Astrocyte (in vitro differentiated cells and primary cell): ENCODE data around the gene FAM3A. TPM values are rescaled to one million over a fixed set of nuclear protein-coding genes. Genes with fewer than 3 reads are reported as not detected.
A peak's percentile ranks its signal among the peaks of the same experiment; 100 is the strongest.

Source experiments
- DNase-seq: peaks from one replicate; pipeline ENCODE4 v3.0.0-alpha.2; 2010; ENCODE audit warnings: low read depth
- FAIRE-seq: peaks from 2 replicates; lab custom pipeline; 2011; peaks lifted over from hg19 to GRCh38; lab: Jason Lieb, UNC
- H2AFZ ChIP-seq: 2 replicates; pipeline ENCODE4 v1.6.0; 2012; ENCODE audit warnings: low read depth, low read length, inconsistent platforms
- H3K27ac ChIP-seq: 2 replicates; pipeline ENCODE4 v1.5.1; 2011; ENCODE audit warnings: low read depth, low read length, inconsistent platforms
- H3K27me3 ChIP-seq: 2 replicates; pipeline ENCODE4 v1.6.0; 2011; ENCODE audit warnings: low read length, inconsistent platforms; ENCODE audit not compliant: insufficient read depth
- H3K36me3 ChIP-seq: 2 replicates; pipeline ENCODE4 v1.5.1; 2011; ENCODE audit warnings: low read length, inconsistent platforms; ENCODE audit not compliant: insufficient read depth
- H3K4me1 ChIP-seq: 2 replicates; pipeline ENCODE4 v1.5.1; 2011; ENCODE audit warnings: low read length, inconsistent platforms; ENCODE audit not compliant: insufficient read depth
- H3K4me2 ChIP-seq: 2 replicates; pipeline ENCODE4 v1.6.0; 2012; ENCODE audit warnings: low read length, inconsistent platforms
- H3K4me3 ChIP-seq: 2 replicates; pipeline ENCODE4 v1.5.1; 2011; ENCODE audit warnings: low read depth, mild to moderate bottlenecking, low read length, inconsistent platforms; ENCODE audit not compliant: insufficient read depth
- H3K79me2 ChIP-seq: 2 replicates; pipeline ENCODE4 v1.6.0; 2012; ENCODE audit warnings: mild to moderate bottlenecking, low read length, inconsistent platforms; ENCODE audit not compliant: insufficient read depth
- H3K9ac ChIP-seq: 2 replicates; pipeline ENCODE4 v1.6.0; 2012; ENCODE audit warnings: mild to moderate bottlenecking, low read length, inconsistent platforms
- H3K9me3 ChIP-seq: 2 replicates; pipeline ENCODE4 v1.5.1; 2012; ENCODE audit warnings: low read depth, mild to moderate bottlenecking, low read length, inconsistent platforms; ENCODE audit not compliant: insufficient read depth
- H4K20me1 ChIP-seq: 2 replicates; pipeline ENCODE4 v1.6.0; 2012; ENCODE audit warnings: low read length, inconsistent platforms; ENCODE audit not compliant: insufficient read depth
- H3K27ac Mint-ChIP-seq: one replicate; pipeline ENCODE4 v1.8.0; 2021; ENCODE audit warnings: mild to moderate bottlenecking, mixed read lengths; ENCODE audit not compliant: unreplicated experiment
- H3K27me3 Mint-ChIP-seq: one replicate; pipeline ENCODE4 v1.8.0; 2021; ENCODE audit warnings: low read depth, mixed read lengths; ENCODE audit not compliant: unreplicated experiment
- H3K36me3 Mint-ChIP-seq: one replicate; pipeline ENCODE4 v1.8.0; 2021; ENCODE audit warnings: low read depth, mixed read lengths; ENCODE audit not compliant: unreplicated experiment
- H3K4me1 Mint-ChIP-seq: one replicate; pipeline ENCODE4 v1.8.0; 2021; ENCODE audit warnings: low read depth, mixed read lengths; ENCODE audit not compliant: unreplicated experiment
- H3K4me3 Mint-ChIP-seq: one replicate; pipeline ENCODE4 v1.8.0; 2021; ENCODE audit warnings: mild to moderate bottlenecking, moderate library complexity, mixed read lengths; ENCODE audit not compliant: unreplicated experiment
- H3K9me3 Mint-ChIP-seq: one replicate; pipeline ENCODE4 v1.8.0; 2021; ENCODE audit warnings: mild to moderate bottlenecking, mixed read lengths; ENCODE audit not compliant: unreplicated experiment
- EZH2 ChIP-seq: IDR thresholded peaks from 2 replicates; pipeline ENCODE4 v1.6.1; 2012; ENCODE audit warnings: mild to moderate bottlenecking, low read length, inconsistent platforms; ENCODE audit not compliant: insufficient read depth
- total RNA-seq: library from RNA; stranded (reverse); gene quantifications from 2 replicates; pipeline ENCODE4 v1.2.1, GENCODE V29; 2021
- TF ChIP-seq, protein P1 (sequence below): IDR thresholded peaks from 2 replicates; pipeline ENCODE4 v1.5.1; 2011; ENCODE audit warnings: low read depth, mild to moderate bottlenecking, inconsistent platforms, low read length, moderate library complexity; ENCODE audit not compliant: insufficient read depth

Gene FAM3A
- total RNA-seq, 1 donor from 2014 or later: 20.9 TPM

DNA sequence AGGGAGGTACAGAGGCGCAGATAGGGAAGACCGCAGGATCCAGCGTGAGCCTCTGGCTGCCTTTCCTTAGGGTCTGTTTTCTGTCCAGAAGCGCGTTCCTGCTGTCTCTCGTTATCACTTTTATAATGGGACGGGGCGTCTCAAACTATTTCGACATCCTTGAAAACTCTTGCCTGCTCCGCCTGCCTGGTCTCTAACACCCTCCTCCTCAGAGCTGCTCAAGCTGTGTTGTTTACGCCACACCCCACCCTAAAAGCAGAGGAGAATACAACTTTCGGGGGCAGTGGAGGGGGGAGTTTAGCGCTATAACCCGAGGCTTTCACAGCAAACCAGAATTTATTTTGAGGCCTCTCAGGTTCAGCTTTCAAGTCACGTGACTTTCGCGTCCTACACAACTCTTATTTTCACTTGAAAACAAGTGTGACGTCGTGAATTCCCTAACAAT, 646 bp upstream of the FAM3A start:
- Mint-ChIP-seq H3K27ac (peak overlapping the region; percentile 87), H3K4me3 (peak overlapping the region; percentile 74), H3K27me3 (no peaks in the 10 kb centered on the region), H3K36me3 (peaks cover 2% of the 10 kb centered on the region), H3K4me1 (peaks cover 5% of the 10 kb centered on the region), H3K9me3 (no peaks in the 10 kb centered on the region)
- peak overlapping the region; percentile 55 for H3K27ac ChIP-seq
- no peaks in the 10 kb centered on the region for H4K20me1 ChIP-seq
- H3K4me3 ChIP-seq: peak overlapping the region; percentile 64
- peaks cover 10% of the 10 kb centered on the region for H3K4me1 ChIP-seq
- no peaks in the 10 kb centered on the region for H3K27me3 ChIP-seq
- H3K36me3 ChIP-seq: no peaks in the 10 kb centered on the region
- H2AFZ ChIP-seq: peak overlapping the region; percentile 86
- peak overlapping the region; percentile 95 for H3K4me2 ChIP-seq
- peak overlapping the region; percentile 75 for H3K9ac ChIP-seq
- peak; percentile 42 for DNase-seq
- FAIRE-seq: no peak
- TF ChIP-seq, protein P1, sequence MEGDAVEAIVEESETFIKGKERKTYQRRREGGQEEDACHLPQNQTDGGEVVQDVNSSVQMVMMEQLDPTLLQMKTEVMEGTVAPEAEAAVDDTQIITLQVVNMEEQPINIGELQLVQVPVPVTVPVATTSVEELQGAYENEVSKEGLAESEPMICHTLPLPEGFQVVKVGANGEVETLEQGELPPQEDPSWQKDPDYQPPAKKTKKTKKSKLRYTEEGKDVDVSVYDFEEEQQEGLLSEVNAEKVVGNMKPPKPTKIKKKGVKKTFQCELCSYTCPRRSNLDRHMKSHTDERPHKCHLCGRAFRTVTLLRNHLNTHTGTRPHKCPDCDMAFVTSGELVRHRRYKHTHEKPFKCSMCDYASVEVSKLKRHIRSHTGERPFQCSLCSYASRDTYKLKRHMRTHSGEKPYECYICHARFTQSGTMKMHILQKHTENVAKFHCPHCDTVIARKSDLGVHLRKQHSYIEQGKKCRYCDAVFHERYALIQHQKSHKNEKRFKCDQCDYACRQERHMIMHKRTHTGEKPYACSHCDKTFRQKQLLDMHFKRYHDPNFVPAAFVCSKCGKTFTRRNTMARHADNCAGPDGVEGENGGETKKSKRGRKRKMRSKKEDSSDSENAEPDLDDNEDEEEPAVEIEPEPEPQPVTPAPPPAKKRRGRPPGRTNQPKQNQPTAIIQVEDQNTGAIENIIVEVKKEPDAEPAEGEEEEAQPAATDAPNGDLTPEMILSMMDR: no peak
- TF ChIP-seq EZH2: no peak
- H3K79me2 ChIP-seq: peaks cover 7% of the 10 kb centered on the region
- no peaks in the 10 kb centered on the region for H3K9me3 ChIP-seq

DNA sequence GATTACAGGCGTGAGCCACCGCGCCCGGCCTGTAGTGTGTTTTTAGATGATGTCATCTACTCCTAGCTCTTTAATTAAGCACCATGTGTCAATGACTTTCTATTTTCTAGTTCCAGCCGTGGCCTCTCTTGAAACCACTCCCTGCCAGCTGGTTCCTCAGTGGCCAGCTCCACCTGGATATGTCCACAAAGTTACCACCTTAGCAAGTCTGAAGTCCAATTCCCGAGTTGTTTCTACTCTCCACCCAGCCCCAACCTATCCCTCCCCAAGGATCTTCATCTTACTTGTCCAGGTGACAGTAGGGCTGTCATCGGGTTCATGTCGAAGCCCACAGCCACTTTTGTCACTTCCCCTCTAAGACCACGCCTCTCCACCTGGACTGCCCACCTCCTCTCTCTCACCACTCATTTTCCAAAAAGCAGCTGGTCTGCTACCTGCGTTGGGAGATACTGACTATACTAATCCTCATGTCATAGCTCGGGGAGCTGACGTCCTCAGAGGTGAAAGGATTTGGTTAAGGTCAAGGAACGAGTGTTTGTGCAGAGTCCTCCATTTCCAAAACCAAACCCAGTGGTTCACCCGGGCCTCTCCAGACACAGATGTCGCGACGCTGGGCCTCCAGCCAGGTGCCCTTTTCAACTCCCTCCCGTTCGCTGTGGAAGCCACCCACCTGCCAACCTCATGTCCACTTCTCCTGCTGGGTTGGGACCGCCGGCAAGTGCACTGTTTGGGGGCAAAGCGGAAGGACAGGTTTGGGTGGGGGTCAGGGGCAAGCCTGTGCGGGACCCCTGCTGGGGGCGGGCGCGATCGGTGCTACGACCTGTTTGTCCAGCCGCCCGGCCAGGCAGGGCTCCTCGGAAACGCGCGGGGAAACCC, 704 bp downstream of the FAM3A start:
- DNase-seq: no peak
- peak overlapping the region; percentile 76 for H3K27ac ChIP-seq
- peak overlapping the region; percentile 87 for H3K9ac ChIP-seq
- no peaks in the 10 kb centered on the region for H3K9me3 ChIP-seq
- Mint-ChIP-seq H3K27me3 (no peaks in the 10 kb centered on the region), H3K36me3 (peaks cover 2% of the 10 kb centered on the region), H3K4me3 (peak overlapping the region; percentile 84), H3K27ac (peak overlapping the region; percentile 87), H3K9me3 (no peaks in the 10 kb centered on the region), H3K4me1 (peaks cover 5% of the 10 kb centered on the region)
- no peak for TF ChIP-seq EZH2
- TF ChIP-seq, protein P1: no peak
- peak overlapping the region; percentile 71 for H2AFZ ChIP-seq
- FAIRE-seq: no peak
- no peaks in the 10 kb centered on the region for H3K36me3 ChIP-seq
- H3K4me2 ChIP-seq: peak overlapping the region; percentile 93
- peak overlapping the region; percentile 67 for H3K4me3 ChIP-seq
- peaks cover 10% of the 10 kb centered on the region for H3K4me1 ChIP-seq
- no peaks in the 10 kb centered on the region for H3K27me3 ChIP-seq
- H4K20me1 ChIP-seq: no peaks in the 10 kb centered on the region
- peaks cover 7% of the 10 kb centered on the region for H3K79me2 ChIP-seq

DNA sequence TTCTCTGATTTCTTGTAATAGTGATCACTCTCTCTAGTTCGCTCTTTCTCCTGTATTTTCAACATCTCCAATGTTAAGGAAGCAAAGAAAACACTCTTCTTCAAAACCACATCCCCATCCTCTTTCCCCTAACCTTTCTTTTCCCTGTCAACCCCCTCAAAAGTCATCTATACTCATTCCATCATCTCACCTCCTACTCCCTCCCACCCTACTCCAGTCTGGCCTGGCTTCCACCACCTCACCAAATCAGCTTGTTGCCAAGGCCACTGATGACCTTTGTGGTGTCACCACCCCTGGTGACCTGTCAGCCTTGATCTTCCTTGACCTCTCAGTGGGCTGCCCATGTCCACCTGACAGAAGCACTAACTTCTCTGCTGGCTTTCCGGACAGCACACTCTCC, 2.3 kb downstream of the FAM3A start:
- no peaks in the 10 kb centered on the region for H3K36me3 ChIP-seq
- no peak overlapping the region for H3K9ac ChIP-seq
- peaks cover 5% of the 10 kb centered on the region for H3K4me1 Mint-ChIP-seq
- H3K36me3 Mint-ChIP-seq: peaks cover 6% of the 10 kb centered on the region
- no peak overlapping the region for H3K27ac ChIP-seq
- DNase-seq: no peak
- H3K4me1 ChIP-seq: peaks cover 10% of the 10 kb centered on the region
- TF ChIP-seq EZH2: no peak
- TF ChIP-seq, protein P1: no peak
- no peak for FAIRE-seq
- no peak overlapping the region for H3K4me3 ChIP-seq
- no peak overlapping the region for H2AFZ ChIP-seq
- H3K4me2 ChIP-seq: no peak overlapping the region
- H3K27me3 Mint-ChIP-seq: no peaks in the 10 kb centered on the region
- no peak overlapping the region for H3K27ac Mint-ChIP-seq
- peak overlapping the region; percentile 71 for H3K4me3 Mint-ChIP-seq
- H4K20me1 ChIP-seq: no peaks in the 10 kb centered on the region
- H3K9me3 ChIP-seq: no peaks in the 10 kb centered on the region
- no peaks in the 10 kb centered on the region for H3K9me3 Mint-ChIP-seq
- H3K27me3 ChIP-seq: no peaks in the 10 kb centered on the region
- H3K79me2 ChIP-seq: peaks cover 7% of the 10 kb centered on the region
